Stimulated activated CD4-positive, alpha-beta T cell treated with anti-CD3 and anti-CD28 coated beads, Interleukin-2, amount 100 ng/mL, for 24 hours (primary cell): ENCODE measurements around the gene MMP7.

Experiments
- DNase-seq, 2 donors: peaks; one replicate each; pipeline ENCODE4 v3.0.0-alpha.2; 2020

The MMP7 gene, protein sequence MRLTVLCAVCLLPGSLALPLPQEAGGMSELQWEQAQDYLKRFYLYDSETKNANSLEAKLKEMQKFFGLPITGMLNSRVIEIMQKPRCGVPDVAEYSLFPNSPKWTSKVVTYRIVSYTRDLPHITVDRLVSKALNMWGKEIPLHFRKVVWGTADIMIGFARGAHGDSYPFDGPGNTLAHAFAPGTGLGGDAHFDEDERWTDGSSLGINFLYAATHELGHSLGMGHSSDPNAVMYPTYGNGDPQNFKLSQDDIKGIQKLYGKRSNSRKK

DNA sequence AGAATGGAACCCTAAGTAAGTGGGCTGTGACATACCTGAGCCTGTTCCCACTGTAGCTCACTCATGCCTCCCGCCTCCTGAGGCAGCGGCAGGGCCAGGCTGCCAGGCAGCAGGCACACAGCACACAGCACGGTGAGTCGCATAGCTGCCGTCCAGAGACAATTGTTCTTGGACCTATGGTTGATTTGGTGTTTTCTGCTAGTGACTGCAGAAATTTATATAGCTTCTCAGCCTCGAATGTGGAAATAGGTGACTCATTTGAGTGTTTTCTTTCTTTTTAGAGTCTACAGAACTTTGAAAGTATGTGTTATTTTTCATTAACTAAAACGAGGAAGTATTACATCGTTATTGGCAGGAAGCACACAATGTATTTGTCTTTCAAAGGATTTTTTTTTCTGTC is at the start of gene MMP7:
Gene MMP7, minus strand, starts transcription at position 190 of the 400 bp plus-strand sequence. Its CDS starts 47 bp downstream, at position 143.
- no peak for DNase-seq

DNA sequence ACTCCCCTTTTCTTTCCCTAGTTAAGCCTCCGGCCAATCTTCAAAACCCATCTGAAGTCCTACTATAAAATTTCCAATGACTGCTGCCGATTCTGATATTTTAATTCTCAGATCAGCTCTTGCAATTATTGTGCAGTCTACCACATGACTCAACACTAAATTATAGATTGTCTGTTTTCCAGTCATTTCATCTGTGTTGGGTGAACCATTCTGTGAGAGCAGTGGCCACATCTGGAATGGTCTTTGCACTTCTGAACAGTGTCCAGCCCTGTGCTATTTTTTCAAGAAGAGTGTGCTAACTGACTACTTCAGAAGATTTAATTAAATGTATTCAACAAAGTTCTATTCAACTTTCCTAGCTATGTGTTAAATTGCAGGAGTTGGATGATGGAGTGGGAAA is 47.2 kb upstream of the MMP7 start:
- DNase-seq: no peak

DNA sequence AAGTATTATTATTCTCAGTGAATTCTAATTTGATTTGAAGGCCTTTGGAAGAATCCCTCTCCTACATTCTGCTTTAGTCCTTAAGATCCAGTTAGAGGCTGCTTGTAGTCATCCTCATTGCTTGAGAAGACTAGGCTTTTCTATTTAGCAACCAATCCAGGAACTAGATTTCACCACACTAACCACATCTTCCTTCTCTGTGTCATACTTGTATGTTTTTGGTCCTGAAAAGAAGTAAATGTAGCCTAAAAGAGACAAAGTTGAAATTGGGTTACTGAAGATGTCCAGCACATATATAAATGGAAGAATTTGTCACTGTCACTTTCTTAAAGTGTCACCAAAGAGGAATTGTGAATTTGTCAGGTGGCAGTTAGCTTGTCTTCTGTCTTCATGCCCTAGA is 46.6 kb upstream of the MMP7 start:
- DNase-seq: no peak

DNA sequence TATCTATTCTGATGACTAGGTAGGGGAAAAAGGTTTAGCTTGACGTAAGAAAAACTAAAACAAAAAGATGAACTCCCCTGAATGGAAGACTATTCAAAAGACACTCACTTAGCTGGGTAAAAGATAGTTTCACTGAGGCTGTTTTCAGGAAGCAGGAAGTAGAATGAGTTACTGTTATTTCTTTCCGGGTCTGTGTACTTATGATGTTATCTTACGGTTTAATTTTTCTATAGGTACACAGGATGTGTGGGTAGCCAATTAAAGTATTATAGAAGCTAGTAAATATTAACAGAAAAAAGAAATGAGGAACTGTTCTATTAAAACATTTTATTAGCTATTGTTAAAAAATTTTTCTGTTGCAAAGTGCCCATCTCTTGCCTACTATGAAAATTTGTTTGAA is 45.8 kb upstream of the MMP7 start:
- no peak for DNase-seq

DNA sequence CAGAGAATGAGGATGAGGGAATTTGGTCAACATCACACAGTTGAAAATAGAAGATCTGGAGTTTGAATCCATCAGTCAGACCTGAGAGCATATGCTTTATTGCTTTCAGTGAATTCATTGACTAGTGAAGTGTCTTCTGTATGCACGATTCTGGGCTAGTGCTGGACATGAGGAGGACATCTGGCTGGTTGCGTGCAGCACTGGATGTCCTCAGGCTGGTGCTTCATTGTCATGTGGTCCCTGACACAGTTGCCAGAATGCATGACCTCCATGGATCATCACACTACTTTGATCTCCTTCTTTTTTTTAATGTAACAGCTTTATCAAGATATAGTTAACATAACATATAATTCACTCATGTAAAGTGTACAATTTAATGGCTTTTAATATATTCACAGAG is 44.5 kb upstream of the MMP7 start:
- DNase-seq: no peak

DNA sequence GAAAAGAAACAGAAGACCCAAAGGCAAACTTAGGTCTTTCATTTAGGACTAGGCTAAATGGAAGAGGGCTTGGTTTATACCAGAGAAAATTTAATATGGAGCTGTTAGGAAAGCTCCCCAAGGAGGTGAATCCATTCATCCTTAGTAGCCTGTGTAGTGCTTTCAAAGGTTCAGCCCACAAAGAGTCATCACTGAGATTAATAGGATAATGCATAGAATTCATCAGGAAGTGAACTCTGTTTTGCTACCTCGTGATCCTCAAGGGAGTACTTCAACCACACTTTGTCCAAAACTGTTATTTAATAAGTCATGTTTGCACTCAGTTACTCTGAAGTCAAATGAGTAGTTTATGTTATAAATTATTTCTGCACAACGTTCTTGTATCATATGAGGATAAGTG is 43.3 kb upstream of the MMP7 start:
- DNase-seq: no peak

DNA sequence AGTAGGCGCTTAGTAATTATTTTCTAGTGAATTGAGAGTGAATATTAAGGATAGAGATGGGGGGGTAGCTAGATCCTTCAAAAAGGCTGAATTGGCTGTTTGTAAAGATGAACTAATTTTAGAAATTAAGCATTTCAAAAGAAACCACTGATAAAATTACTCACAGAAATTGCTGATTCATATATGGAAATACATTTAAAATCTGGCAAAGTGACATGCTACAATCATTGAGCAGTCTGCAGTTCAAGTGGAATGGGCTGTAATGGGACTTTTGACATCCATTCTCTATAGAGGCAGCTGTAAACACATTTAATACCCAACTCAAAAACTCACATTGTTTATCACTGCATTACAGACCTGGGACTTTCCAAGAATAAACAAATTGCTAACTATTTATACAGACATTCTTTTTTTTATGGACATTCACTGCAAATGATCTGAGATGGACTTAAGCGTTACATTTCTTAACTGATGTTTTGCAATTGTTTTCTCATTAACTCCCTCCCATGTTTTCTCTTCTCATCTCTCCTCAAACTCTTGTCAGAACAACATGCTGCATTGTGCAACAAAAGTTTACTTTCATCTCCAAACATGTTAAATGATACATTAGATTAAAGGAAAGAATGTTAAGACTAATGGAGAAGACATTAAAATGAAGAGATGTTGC is 42.1 kb upstream of the MMP7 start:
- DNase-seq: no peak

DNA sequence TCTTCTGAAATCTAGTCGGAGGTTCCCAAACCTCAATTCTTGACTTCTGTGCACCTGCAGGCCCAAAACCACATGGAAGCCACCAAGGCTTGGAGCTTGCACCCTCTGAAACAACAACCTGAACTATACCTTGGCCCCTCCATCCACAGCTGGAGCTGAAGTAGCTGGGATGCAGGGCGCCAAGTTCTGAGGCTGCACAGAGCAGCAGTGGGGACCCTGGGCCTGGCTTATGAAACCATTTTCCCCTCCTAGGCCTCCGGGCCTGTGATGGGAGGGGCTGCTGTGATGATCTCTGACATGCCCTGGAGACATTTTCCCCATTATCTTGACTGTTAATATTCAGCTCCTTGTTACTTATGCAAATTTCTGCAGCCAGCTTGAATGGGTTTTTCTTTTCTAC is 38.3 kb upstream of the MMP7 start:
- no peak for DNase-seq

DNA sequence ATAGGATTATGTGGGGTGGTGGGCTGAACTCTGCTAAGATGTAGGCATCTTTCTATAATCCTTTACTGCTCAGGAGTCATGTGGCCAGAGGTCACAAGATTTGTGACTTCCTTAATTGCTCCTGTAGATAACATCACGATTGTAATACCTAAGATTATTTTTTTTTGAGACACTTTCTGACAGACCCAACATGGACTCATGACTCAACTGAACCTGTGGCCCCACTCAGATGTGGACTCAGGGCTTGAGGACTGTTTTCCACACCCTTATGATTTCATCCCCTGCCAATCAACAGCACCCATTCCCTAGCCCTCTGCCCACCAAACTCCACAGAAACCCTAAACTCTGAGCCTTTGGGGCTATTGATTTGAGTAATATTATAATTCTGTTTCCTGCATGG is 35.6 kb upstream of the MMP7 start:
- DNase-seq: no peak

DNA sequence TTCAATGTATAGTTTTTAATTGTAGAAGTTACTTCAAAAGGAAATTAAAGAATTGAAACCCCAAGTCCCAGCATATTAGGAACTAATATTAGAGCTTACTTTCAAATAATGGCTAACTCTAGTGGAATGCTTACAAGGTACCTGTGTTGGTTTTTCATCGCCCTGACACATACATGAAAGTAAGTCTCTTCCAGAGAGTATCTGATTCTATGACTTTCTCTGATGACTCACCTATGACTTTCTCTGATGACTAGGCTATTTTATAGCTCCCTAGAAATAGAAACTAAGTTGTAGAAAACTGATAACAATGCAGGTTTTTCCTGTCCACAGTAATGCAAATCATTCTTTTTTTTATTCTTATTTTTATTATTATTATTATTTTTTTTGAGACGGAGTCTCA is 33.6 kb upstream of the MMP7 start:
- DNase-seq: no peak

DNA sequence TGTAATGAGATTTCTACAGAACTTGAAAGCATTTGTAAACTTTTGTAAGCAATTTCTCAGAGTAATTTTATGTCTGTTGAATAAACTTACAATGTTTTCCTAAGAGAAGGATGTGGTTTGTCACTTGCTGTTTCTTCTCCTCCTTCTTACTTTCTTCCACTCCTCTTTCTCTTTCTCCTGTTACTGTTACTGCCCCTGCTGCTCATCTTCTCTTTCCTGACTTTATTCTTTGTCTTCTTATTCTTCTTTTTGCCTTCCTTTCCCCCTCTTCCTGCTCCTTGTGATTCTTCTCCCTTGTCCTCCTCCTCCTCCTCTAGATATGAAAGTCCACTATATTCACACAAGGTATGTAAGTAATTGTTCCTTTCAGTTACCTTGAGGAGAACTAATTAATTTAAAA is 31.1 kb upstream of the MMP7 start:
- no peak for DNase-seq

DNA sequence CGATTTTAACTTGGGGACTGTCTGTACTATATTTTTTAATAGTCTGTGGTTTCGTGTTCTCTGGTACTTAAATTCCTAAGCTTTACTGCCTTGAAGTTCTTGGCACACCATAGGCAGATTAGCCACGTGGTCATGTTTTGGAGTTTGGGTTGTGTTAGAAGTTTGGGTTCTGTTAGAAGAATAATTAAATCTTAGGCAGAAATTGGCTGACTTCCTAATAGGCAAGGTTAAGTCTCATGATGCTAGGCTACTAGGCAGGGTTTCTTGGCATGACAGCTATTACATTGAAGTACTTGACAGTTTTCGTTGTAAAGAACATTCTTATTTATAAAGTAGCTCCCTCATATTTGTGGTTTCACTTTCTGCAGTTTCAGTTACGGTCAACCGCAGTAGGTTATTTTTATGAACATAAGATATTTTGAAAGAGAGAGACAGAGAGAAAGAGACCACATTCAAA is 30.0 kb upstream of the MMP7 start:
- no peak for DNase-seq

DNA sequence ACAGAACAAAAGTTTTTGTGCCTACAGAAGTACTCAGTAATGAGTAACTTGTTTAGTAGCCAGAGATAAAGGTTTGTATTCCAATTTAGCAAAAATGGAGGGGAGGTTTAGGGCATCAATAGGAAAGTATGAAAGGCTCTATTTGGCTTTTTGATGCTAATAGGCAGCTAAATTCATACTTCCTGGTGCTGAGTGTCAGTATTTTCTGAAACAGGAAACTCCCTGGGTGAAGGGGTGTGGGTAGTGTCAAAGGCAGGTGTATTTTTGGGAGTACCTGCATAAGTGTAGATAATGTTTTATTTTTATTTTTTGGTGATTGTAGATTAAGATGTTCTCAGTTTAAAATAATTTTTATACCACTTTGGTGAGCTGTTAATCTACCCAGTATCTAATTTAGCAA is 29.3 kb upstream of the MMP7 start:
- DNase-seq: no peak

DNA sequence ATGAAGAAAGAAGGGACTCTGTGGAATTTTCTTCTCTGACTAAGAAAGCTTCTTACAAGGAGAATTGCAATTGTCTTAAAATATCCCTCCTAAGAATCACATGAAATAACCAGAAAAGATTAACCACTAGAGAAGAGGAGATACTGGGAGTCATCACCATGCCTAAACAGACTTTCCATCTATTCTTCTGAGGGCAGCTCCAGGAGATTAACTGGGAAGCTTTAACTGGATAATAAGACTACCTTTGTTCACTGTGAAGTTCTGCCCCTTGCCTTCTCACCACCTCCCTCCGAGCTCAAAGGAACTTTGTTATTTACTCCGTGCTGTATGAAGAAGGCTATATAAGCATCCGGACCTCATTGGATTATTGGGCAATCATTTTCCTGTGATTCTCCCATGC is 24.5 kb upstream of the MMP7 start:
- DNase-seq: no peak

DNA sequence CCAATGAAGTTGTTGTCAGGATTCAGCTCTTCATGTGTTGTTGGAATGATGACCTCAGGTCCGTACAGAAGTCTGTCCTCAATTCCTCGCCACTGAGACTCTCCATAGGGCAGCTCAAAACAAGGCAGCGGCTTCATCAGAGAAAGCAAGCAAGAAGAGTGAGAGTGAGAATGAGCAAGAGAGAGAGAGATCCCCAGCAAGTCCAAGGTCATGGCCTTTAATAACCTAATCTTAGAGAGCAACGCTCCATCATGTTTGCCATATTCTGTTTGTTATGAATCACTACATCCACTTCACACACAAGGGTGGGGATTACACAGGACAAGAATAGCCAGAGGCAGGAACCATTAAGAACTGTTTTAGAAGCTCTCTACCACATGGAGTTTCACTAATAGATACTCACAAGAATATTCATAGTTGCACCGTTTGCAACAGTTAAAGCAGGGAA is 23.3 kb upstream of the MMP7 start:
- DNase-seq: no peak

DNA sequence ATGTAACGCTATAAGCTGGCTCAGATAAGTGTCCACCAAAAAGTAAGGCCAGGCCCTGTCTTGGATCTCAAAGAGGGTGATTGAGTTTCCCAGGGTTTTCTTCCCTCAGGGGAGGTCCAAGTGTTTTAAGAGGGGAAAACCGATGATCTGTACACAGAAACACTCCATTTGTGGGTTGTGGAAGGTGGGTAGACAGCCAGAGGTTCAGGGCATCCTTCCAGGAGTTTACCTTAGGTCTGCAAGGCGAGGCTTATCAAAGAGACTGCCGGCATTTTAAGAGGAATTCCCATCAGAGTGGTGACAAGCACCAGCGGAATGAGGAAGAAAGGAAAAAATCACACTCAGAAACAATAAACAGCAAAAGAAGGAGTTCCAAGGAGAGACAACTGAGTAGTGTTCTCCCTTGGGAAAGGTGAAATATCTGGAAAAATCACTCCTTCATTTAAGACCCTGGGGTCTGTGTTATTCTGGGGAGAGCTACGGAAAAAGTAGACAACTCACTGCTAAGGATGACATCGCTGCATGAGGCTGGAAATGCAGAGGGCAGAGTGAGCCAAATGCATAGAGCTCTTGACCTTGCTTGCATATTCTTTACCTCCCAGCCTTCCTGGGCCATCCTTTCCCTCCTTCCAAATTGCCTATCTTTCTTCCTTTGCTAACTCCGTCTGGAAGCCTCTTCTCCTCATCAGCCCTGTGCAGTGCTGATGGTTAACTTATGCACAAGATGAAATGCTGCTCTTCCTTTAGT is 22.1 kb upstream of the MMP7 start:
- no peak for DNase-seq

DNA sequence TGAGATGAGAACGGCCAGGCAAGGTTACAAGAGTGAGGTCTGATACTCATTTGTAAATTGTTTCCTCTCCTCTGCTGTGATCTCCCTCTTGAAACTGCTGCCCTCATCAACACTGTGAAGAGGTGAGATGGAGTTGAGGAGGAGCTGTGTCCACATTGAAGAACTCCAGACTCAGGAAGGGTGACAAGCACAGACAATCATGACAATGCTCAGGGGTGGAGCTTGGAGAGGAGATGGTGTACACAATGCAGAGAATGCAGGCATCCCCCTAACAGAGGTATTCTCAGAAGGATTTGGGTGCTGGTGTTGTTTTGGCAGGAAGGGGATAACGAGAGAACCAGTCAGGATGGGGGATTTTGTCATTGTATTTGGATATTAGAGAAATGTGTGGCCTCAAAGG is 21.5 kb upstream of the MMP7 start:
- DNase-seq: no peak

DNA sequence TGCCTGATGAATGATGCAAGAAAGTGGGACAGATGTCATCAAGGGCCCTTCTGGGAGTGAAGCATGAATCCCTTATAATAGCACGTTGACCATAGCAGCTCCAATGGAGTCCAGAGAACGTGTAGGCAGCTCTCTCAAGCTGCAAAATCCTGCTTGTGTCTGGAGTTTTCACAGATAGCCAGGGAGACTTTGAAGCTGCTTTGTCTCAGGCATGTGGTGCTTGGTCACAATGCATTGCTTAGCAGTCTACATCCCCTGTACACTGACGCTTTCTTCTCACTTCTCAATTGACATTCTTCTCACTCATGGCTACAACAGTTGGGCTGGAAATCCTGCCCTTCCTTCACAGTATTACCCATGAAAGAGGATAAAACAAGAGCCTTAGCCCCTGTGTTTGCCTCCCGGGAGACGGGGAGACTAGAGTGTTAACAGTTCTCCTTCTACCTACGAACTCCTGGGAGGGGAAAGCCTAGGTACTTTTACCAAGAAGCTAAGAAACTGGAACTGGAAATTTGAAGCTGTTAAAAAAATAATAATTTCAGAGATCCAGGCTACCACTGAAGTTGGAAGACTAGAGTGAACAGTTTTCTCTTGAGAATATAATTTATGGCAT is 20.7 kb upstream of the MMP7 start:
- DNase-seq: no peak

DNA sequence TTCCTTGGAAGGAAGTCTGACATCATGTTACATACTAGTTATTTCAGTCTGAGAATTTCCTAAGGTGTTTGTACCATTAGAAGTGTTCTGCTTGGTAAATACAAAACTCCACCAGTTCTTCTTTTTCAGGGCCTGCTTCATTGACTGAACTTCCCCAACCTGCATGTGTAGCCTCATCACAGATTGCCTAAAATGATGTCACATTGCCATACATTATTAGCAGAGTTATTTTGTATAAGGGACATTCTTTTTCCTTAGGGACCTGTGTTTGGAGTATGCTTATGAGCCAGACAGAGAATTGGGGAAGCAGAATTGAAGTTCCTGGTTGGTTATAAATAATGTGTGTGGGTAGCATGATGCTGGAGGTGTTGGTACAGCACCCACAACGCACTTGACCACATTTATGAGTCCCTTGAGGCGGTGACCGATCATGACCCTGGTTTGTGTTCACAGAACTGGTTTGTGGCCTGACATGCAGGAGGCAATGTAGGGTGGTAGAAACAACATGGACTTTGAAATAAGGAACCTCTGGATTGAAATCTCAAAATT is 16.4 kb upstream of the MMP7 start:
- no peak for DNase-seq

DNA sequence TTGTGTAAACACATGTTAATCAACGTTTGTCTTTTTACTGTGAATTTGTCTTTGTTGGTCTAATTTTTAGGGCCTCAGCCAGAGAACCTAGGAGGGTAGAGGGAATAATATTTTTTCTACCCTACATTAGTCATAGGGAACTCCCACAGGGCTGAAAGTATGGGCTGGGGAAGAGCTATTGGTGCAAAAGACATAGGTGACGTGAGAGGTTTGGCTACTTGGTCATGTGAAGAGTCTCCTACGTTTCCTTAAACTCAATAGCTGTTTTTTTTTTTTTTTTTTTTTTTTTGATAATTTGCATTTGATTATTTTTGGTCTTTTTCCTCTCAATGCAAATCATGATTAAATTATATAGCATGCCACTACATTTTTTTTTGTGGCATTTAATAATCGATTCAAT is 15.9 kb upstream of the MMP7 start:
- DNase-seq: no peak

DNA sequence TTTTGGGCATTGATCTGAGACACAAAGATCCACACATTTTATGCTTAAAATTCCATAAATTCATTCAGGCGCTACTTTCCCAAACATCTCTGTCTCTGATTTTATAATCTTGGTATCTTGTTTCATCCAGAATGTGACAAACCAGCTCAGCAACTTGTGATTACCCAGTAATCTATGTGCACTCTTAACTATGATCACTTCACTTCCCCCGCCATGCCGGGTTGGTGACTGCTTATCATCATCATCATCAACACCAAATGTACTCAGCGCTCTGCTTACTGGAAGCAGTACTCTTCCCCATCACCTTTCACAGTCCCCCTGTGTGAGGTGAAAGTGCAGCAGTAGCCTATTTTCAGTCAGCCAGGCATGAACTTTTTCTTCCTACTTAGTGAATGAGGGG is 15.2 kb upstream of the MMP7 start:
- DNase-seq: no peak

DNA sequence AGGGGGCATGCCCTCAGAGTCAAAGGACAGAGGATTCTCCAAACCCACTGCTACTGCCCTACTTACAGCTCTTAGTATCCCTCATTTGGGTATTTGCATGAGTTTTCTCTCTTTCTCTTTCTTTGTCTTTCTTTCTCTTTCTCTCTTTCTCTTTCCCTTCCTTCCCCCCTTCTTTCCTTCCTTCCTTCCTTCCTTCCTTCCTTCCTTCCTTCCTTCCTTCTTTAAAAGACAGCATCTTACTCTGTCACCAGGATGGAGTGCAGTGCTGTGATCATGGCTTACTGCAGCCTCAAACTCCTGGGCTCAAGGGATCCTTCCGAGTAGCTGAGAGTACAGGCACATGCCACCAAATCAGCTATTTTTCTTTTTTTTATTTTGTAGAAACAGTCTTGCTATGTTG is 14.0 kb upstream of the MMP7 start:
- DNase-seq: no peak

DNA sequence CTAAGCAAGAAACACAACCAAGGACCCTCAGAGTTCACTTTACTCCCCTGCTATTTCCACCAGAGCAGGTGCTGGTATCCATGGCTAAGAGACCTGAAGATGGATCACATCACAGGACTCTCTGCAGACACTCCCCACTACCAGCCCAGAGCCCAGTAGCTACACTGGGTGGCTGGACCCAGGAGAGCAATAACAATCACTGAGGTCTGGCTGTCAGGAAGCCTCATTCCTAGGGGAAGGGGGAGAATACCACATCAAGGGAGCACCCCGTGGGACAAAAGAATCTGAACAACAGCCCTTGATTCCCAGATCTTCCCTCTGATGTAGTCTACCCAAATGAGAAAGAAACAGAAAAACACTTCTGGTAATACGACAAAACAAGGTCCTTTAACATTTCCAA is 9.0 kb upstream of the MMP7 start:
- no peak for DNase-seq
